AG10803 (cell line): ENCODE data around the gene ITGB3.
"Not testable (repeated sequence)": the region's sequence is repeated elsewhere in the genome, so short reads cannot be mapped to it uniquely, and the experiment has no call there.

Source experiments
- DNase-seq: peaks from one replicate; pipeline ENCODE4 v3.0.0; 2010; ENCODE audit warnings: low read depth
- H3K4me3 ChIP-seq: 2 replicates; pipeline ENCODE4 v1.5.1; 2011; ENCODE audit warnings: mild to moderate bottlenecking, low read length, control low read depth
- TF ChIP-seq, protein P1 (sequence below): conservative IDR thresholded peaks from 2 replicates; pipeline ENCODE4 v1.5.1; 2011; ENCODE audit warnings: mild to moderate bottlenecking, low read length, control low read depth, inconsistent platforms

ITGB3 gene

DNA sequence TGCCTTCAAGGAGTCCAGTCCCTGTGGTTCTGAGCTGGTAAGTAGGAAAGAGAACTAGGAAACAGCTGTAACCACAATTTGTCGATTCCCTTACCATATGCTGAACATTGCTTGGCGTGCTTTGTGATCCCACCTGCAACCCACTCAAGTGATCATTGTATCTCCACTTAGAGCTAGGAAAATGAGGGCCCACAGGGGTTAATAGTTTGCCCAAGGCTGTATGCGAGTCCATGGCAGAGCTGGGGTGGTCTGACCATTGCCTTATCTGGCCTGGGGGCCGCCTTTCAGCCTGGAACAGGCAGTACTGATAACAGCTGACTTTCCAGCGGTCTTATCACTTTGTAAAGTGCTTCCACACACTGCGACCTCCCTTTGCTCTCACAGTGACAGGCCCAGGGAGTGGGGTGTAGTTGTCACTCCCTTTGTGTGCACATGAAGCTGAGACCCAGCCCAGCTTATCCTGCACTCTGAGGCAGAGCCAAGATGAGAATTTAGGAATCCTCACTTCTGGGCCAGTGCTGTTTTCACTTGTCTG lies 34.7 kb upstream of the ITGB3 start:
- DNase-seq = no peak
- TF ChIP-seq, protein P1, sequence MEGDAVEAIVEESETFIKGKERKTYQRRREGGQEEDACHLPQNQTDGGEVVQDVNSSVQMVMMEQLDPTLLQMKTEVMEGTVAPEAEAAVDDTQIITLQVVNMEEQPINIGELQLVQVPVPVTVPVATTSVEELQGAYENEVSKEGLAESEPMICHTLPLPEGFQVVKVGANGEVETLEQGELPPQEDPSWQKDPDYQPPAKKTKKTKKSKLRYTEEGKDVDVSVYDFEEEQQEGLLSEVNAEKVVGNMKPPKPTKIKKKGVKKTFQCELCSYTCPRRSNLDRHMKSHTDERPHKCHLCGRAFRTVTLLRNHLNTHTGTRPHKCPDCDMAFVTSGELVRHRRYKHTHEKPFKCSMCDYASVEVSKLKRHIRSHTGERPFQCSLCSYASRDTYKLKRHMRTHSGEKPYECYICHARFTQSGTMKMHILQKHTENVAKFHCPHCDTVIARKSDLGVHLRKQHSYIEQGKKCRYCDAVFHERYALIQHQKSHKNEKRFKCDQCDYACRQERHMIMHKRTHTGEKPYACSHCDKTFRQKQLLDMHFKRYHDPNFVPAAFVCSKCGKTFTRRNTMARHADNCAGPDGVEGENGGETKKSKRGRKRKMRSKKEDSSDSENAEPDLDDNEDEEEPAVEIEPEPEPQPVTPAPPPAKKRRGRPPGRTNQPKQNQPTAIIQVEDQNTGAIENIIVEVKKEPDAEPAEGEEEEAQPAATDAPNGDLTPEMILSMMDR = no peak

DNA sequence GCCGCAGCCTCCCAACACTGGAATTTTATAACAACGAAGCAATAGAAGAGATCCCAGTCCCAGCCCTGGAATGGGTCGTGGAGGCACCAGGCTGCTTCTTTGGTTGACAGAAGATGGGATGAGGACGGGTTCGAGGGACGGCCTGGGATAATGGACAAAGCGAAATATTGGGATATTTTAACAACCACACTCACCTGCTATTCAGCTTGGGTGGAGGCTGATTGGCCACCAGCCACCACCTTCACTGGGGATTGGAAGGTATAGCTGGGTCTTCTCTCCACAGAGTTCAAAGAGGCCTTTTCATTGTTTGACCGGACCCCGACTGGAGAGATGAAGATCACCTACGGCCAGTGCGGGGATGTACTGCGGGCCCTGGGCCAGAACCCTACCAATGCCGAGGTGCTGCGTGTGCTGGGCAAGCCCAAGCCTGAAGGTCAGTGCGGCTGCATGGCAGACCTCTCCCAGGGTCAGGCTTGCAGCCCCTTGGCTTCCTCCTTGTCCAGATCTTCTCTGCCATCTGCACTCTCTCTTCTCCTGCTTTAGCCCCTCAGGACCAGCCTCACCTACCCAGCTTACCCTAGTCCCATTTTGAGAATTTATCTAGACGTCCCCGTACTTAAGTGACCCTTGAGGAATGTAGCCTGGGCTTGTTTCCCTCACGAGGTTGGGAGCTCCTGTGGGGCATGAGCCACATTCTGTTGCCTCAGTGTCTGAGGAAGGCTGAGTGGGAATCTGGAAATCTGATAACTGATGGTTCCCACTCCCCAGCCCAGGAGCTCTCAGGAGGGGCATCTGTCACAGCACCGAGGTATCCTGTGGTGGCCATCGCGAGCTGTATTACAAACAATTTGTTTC lies 33.8 kb upstream of the ITGB3 start:
- no peak overlapping the region for H3K4me3 ChIP-seq
- TF ChIP-seq, protein P1 = no peak
- no peak for DNase-seq

More for the DNA sequence above, 34.7 kb upstream of the ITGB3 start:
- H3K4me3 ChIP-seq = no peak overlapping the region

DNA sequence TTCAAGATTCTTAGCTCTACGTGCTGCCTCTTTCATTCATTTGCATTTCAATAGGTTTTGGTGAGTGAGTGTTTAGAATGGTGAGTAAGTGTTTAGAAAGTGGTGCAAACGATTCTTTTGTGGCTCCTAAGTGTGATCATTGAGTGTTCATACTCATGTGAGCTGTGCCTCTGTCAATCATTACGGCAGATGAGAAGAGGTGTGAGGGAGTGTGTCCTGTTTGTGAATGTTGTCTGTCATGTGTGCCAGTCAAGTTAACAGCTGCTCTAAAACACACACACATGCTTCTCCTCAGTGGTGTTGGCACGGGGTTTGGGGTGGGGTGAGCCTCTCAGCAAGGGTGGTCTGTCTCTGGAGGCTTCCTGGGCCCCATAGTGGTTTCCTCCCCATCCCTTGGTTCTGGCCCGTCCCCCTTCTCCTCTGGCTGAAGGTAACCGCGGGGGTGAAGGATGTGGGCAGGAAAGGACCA lies 33.1 kb upstream of the ITGB3 start:
- H3K4me3 ChIP-seq = no peak overlapping the region
- DNase-seq = no peak
- TF ChIP-seq, protein P1 = no peak

DNA sequence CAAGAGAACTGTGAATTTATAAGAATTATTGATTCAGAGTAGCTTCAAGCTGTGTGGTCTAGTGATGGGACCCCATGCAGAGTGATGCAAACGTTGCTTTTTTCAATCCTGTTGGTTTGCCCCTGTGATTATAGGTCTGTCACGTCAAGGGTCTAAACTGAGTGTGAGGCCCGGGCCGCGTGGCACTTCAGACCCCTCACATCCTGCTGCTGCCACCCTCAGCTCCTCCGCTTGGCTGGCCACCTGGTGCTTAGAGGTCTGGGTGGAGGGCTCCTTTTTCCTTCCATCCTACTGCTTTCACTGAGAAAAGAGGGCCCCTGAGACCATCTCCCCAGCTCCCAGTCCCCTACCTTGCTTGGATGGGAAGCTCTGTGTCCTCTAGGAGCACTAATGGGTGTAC lies 32.5 kb upstream of the ITGB3 start:
- TF ChIP-seq, protein P1 = no peak
- no peak overlapping the region for H3K4me3 ChIP-seq
- no peak for DNase-seq

DNA sequence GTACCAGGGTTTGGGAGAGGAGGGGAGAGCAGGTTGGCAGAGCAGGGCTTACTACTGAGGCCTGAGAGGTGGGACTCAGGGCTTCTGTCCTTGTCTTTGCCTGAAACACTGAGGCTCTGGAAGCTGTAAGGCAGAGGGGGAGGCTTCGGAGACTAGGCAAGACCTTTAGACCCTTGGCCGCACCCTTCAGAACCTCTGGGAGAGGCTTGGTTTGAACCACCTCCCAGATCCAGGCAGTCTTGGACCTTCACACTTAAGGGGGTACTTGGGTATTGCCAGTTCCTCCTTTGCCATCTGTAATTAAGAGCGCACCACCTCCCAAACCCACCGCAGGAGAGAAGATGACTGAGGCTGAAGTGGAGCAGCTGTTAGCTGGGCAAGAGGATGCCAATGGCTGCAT lies 31.6 kb upstream of the ITGB3 start:
- no peak overlapping the region for H3K4me3 ChIP-seq
- TF ChIP-seq, protein P1 = no peak
- DNase-seq = no peak

DNA sequence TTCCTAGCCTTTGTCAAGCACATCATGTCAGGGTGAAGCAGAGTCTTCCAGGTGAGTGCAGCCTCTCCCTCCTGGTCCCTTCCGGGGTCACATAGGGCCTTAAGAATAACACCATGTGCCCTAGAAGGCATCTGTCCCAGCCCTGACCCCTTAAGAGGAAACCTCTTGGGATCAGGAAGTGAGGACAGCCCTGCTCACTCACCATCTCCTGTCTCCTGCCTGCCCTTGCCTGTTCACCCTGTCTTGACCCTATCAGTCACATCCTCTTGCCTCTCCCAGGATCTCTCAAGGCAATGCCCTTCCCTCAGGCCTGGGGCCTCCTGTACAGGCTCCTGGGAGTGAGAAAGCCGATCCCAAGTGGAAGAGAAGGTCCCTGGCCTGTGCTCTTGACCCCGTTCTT lies 30.6 kb upstream of the ITGB3 start:
- TF ChIP-seq, protein P1 = no peak
- DNase-seq = no peak
- H3K4me3 ChIP-seq = no peak overlapping the region

DNA sequence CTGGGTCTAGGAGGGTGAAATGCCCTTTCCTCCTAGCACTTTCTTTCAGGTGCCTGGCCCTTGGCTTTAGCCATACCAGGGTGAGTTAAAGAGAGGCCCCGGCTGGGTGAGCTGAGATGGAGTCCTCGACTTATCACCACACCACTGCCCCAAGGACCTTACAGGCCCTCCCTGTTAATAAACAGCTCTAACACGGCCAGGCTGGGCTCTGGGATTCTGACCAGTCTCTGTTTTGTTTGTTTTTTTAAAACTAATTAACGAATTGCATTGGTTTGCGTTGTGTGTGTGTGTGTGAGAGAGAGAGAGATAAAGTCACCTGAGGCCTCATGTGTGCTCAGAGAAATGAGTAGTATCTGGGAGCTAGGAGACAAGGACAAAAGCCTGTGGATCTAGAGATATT lies 30.2 kb upstream of the ITGB3 start:
- TF ChIP-seq, protein P1 = no peak
- no peak overlapping the region for H3K4me3 ChIP-seq
- no peak for DNase-seq

DNA sequence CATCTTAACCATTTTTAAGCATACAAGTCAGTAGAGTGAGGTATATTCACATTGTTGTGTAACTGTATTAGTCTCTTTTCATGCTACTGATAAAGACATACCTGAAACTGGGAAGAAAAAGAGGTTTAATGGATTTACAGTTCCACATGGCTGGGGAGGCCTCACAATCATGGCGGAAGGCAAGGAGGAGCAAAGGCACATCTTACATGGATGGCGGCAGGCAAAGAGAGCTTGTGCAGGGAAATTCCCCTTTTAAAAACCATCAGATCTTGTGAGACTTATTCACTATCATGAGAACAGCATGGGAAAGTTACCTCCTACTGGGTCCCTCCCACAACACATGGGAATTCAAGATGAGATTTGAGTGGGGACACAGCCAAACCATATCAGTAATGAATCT lies 29.6 kb upstream of the ITGB3 start:
- H3K4me3 ChIP-seq, DNase-seq: not testable (repeated sequence)
